ENCODE data around the gene PPM1F. TPM values are rescaled to one million over a fixed set of nuclear protein-coding genes. Genes with fewer than 3 reads are reported as not detected.
"Not testable (repeated sequence)": the region's sequence is repeated elsewhere in the genome, so short reads cannot be mapped to it uniquely, and the experiment has no call there.

PPM1F gene
- total RNA-seq, 1 experiment from 2014 or later: 19.0 TPM

DNA sequence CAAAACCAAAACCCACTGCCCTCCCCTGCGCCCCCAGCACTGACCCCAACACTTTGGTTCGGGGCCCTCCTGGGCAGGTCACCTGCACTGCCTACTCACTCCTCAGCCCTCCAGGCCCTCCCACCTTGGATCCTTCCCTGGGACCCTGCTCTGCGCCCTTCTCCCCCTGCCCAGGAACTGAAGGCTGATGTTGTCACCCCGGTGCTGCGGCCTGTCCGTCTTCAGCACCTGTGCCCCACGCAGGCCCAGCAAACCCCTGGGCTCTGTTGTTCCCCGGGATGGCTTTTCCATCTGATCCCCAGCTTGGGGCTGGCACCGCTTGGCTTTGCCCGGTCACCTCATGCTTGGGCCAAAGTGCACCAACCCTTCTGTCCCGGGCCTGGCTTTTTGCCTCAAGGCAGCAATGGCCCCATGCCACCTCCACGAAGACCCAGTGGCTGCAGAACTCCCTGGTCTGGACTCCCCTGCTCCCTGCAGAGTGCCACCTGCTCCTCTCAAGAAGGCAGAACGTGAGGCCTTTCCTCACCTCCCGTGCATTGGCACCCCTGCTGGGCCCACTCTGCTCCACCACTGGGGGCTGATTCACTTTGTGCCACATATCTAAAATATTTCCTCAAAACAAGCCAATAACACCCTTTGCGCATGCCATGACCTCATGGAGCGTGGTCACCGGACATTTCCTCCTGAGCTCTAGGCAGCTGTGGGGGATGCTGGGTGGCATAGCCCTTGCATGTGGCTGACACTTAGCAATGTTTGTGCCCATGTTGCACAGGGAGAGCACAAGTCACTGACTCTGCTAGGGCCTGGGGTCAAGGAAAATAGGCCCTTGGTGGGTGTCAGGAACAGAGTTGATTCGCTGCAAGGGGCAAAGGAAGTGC, 8.8 kb downstream of the PPM1F start:
- Mint-ChIP-seq H3K36me3 (ENCODE audit: insufficient read depth, unreplicated experiment) (peaks cover 18% of the 10 kb centered on the region), H3K27ac (ENCODE audit: unreplicated experiment) (no peak overlapping the region), H3K4me1 (ENCODE audit: low read depth, unreplicated experiment) (peaks cover 17% of the 10 kb centered on the region), H3K9me3 (ENCODE audit: low read depth, unreplicated experiment) (no peaks in the 10 kb centered on the region), H3K4me3 (ENCODE audit: low read depth, unreplicated experiment) (no peak overlapping the region), H3K27me3 (ENCODE audit: unreplicated experiment) (no peaks in the 10 kb centered on the region)
- no TSS peak for BruUV-seq (replicated peaks)
- intact Hi-C loops (cut with micrococcal nuclease; ENCODE audit: unreplicated experiment): no loop called here
- TF ChIP-seq, protein P1, sequence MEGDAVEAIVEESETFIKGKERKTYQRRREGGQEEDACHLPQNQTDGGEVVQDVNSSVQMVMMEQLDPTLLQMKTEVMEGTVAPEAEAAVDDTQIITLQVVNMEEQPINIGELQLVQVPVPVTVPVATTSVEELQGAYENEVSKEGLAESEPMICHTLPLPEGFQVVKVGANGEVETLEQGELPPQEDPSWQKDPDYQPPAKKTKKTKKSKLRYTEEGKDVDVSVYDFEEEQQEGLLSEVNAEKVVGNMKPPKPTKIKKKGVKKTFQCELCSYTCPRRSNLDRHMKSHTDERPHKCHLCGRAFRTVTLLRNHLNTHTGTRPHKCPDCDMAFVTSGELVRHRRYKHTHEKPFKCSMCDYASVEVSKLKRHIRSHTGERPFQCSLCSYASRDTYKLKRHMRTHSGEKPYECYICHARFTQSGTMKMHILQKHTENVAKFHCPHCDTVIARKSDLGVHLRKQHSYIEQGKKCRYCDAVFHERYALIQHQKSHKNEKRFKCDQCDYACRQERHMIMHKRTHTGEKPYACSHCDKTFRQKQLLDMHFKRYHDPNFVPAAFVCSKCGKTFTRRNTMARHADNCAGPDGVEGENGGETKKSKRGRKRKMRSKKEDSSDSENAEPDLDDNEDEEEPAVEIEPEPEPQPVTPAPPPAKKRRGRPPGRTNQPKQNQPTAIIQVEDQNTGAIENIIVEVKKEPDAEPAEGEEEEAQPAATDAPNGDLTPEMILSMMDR (IDR thresholded peaks at IDR 0.05; ENCODE audit: unreplicated experiment): no peak
- CTCF ChIA-PET: interaction anchor here (0.6 kb wide), 1 partner anchor 8 kb away, joined by 3 read pairs; no protein-coding TSS in a partner anchor
- DNase-seq: no peak

- CTCF ChIA-PET: interaction anchor here (0.6 to 0.7 kb wide), 2 partner anchors 9 to 33 kb away, joined by 3 to 6 read pairs; no protein-coding TSS in a partner anchor
- Mint-ChIP-seq H3K9me3 (ENCODE audit: low read depth, unreplicated experiment) (no peaks in the 10 kb centered on the region), H3K27ac (ENCODE audit: unreplicated experiment) (no peak overlapping the region), H3K4me3 (ENCODE audit: low read depth, unreplicated experiment) (no peak overlapping the region), H3K27me3 (ENCODE audit: unreplicated experiment) (no peaks in the 10 kb centered on the region), H3K4me1 (ENCODE audit: low read depth, unreplicated experiment) (peaks cover 22% of the 10 kb centered on the region), H3K36me3 (ENCODE audit: insufficient read depth, unreplicated experiment) (peaks cover 27% of the 10 kb centered on the region)
- no TSS peak for BruUV-seq (replicated peaks)
- peak; percentile 37 for DNase-seq
- TF ChIP-seq, protein P1 (IDR thresholded peaks at IDR 0.05; ENCODE audit: unreplicated experiment): no peak
- intact Hi-C loops (cut with micrococcal nuclease; ENCODE audit: unreplicated experiment): no loop called here
Observed at GRCh38 chr22:21942407-21943343, 10.0 kb downstream of the PPM1F start.

GRCh38 chr22:21941921-21942320, 10.7 kb downstream of the PPM1F start:
- intact Hi-C loops (cut with micrococcal nuclease; ENCODE audit: unreplicated experiment): no loop called here
- Mint-ChIP-seq H3K9me3 (ENCODE audit: low read depth, unreplicated experiment) (no peaks in the 10 kb centered on the region), H3K27ac (ENCODE audit: unreplicated experiment) (no peak overlapping the region), H3K27me3 (ENCODE audit: unreplicated experiment) (no peaks in the 10 kb centered on the region), H3K36me3 (ENCODE audit: insufficient read depth, unreplicated experiment) (peaks cover 31% of the 10 kb centered on the region), H3K4me1 (ENCODE audit: low read depth, unreplicated experiment) (peaks cover 25% of the 10 kb centered on the region), H3K4me3 (ENCODE audit: low read depth, unreplicated experiment) (no peak overlapping the region)
- CTCF ChIA-PET: interaction anchor here (0.7 kb wide), 1 partner anchor 32 kb away, joined by 6 read pairs; no protein-coding TSS in a partner anchor
- no peak for DNase-seq
- BruUV-seq (replicated peaks): no TSS peak
- TF ChIP-seq, protein P1 (IDR thresholded peaks at IDR 0.05; ENCODE audit: unreplicated experiment): no peak

DNA sequence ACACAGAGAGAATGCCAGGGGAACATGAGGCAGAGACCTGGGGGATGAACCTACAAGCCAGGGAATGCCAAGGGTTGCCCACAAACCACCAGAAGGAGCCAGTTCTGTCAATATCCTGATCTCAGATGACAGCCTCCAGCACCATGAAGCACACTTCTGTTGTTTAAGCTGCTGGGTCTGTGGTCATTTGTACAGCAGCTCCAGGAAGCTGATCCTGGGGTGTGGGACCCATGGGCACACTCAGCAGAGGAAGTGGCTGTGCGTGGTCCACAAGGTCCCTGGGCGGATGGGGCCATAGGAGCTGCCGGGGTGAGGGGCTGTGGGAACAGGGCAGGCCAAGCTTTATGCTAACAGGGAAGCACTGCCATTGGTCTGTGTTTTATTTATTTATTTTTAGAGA, 12.1 kb downstream of the PPM1F start:
- Mint-ChIP-seq H3K27me3 (ENCODE audit: unreplicated experiment) (no peaks in the 10 kb centered on the region), H3K36me3 (ENCODE audit: insufficient read depth, unreplicated experiment) (peaks cover 36% of the 10 kb centered on the region), H3K4me1 (ENCODE audit: low read depth, unreplicated experiment) (peaks cover 31% of the 10 kb centered on the region), H3K4me3 (ENCODE audit: low read depth, unreplicated experiment) (no peak overlapping the region), H3K9me3 (ENCODE audit: low read depth, unreplicated experiment) (no peaks in the 10 kb centered on the region), H3K27ac (ENCODE audit: unreplicated experiment) (no peak overlapping the region)
- no peak for DNase-seq
- intact Hi-C loops (cut with micrococcal nuclease; ENCODE audit: unreplicated experiment): no loop called here
- TF ChIP-seq, protein P1 (IDR thresholded peaks at IDR 0.05; ENCODE audit: unreplicated experiment): no peak
- CTCF ChIA-PET: no interaction called here
- BruUV-seq (replicated peaks): no TSS peak

DNA sequence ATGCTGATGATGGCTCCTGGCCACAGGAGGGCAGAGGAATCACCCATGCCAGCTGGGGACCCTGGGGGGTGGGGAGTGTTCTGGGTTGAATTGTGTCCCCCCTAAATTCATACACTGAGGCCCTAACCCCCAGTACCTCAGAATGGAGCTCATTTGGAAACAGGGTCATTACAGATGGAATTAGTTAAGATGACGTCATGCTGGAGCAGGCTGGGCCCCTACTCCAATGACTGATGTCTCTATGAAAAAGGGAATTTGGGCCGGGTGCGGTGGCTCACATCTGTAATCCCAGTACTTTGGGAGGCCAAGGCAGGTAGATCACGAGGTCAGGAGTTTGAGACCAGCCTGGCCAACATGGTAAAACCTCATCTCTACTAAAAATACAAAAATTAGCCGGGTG, 12.7 kb downstream of the PPM1F start:
- Mint-ChIP-seq H3K36me3 (ENCODE audit: insufficient read depth, unreplicated experiment) (peaks cover 31% of the 10 kb centered on the region), H3K4me1 (ENCODE audit: low read depth, unreplicated experiment) (peaks cover 31% of the 10 kb centered on the region)
- H3K27me3 Mint-ChIP-seq (ENCODE audit: unreplicated experiment); H3K4me3 Mint-ChIP-seq (ENCODE audit: low read depth, unreplicated experiment); DNase-seq; BruUV-seq (replicated peaks); H3K9me3 Mint-ChIP-seq (ENCODE audit: low read depth, unreplicated experiment); CTCF ChIA-PET; H3K27ac Mint-ChIP-seq (ENCODE audit: unreplicated experiment): not testable (repeated sequence)
- intact Hi-C loops (cut with micrococcal nuclease; ENCODE audit: unreplicated experiment): loop anchor here (2.0 kb wide), 1 partner anchor 227 kb away; no protein-coding TSS in a partner anchor

Measured in Calu3 (cell line).